ENCODE data around the gene RPP38.

The RPP38 gene

GRCh38 chr10:15152556-15152955 lies 55.4 kb downstream of the RPP38 start:
- no peaks in the 10 kb centered on the region for H3K27me3 ChIP-seq (ENCODE audit: insufficient read depth, low read length)
- H3K36me3 ChIP-seq (ENCODE audit: insufficient read depth, low read length): no peaks in the 10 kb centered on the region
- no peak overlapping the region for H3K4me3 ChIP-seq (ENCODE audit: low read length)
- H3K9ac ChIP-seq (ENCODE audit: low read depth, low read length): no peak overlapping the region
- H3K4me1 ChIP-seq (ENCODE audit: insufficient read depth, low read length): no peaks in the 10 kb centered on the region
- no peaks in the 10 kb centered on the region for H3K9me3 ChIP-seq (ENCODE audit: insufficient read depth, low read depth, low read length)
- H3K27ac ChIP-seq (ENCODE audit: low read depth, low read length): no peak overlapping the region
